ENCODE data around the gene NFATC4.

The NFATC4 gene

GRCh38 chr14:24390701-24391468, 22.9 kb downstream of the NFATC4 start:
- no peak for DNase-seq

DNA sequence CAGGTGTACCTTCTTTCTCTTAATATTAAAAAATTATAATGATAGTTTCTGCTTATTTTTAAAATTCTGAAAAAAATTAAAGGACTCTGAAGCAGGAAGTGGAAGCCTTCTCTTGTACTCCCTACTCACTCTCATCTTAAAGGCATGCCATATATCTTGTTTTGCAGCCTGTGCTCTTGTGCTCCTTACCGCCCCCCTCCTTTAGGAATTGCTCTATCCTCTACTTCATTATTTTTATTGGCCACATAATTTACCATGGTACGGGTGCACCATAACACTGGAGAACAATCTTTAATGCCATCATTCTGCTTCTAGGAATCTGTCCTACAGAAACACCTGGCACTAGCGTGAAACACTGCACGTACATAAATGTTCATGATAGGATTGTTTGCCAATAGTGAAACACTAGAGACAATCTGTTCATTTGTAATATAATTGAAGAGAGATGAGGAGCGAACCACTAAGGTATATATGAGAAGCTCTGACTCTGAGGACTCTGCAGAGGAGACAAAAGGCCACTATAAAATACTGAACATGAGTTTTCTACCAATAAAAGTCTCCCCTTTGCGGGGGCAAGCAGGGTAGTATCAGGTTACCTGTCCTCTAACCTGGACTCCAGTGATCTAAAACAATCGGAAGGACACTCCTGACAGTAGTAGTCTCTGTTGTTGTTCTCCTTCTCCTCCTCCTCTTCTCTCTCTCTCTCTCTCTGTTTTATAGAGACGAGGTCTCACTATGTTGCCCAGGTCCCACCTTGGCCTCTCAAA, 24.5 kb downstream of the NFATC4 start:
- DNase-seq = no peak

- peak; percentile 23 for DNase-seq
These were observed 26.3 kb downstream of the NFATC4 start for GRCh38 chr14:24394275-24394674.

DNA sequence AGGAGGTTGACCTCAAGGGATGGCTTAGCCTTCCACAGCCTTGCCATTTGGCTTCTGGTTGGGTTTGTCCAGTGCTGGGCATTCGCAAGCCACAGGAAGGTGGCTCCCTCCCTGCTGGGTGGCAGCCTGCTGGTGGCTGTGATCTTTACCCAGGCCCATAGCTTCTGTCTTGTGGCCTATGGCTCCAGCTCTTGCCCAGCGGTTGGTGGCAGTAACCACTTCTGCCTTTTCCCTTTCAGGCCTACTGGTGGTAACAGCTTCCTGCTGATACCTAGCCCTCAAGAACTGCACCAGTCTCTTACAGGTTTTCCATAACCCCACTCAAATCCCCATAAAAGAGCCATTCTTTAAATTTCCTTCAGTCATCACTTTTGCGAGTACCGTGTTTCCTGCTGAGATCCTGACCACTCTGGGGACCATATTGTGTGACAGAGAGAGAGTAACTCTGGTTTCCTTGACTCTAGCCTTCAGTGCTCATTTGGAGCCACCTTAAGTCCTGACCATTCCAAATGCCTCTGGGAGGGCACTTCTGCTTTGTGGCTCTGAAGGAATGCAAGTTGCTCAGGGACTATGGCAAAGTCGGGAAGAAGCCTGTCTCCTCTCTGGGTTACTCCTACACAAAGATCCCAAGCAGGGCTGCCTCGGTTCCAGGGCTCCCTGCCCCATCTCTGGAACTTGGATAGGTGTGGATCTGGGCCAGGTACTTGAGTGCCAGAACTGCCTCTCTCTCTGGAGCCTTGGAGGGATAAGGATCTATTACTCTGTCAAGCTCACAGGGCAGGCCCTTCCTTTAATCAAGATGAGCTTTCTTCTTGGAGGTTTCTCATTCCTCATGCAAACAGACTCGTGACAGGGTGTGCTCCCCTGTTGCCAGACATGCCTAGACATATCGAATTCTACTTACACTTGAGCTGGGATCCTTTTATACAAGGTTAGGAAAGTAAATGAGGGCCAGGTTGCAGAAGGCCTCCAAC, 27.9 kb downstream of the NFATC4 start:
- DNase-seq = no peak

DNA sequence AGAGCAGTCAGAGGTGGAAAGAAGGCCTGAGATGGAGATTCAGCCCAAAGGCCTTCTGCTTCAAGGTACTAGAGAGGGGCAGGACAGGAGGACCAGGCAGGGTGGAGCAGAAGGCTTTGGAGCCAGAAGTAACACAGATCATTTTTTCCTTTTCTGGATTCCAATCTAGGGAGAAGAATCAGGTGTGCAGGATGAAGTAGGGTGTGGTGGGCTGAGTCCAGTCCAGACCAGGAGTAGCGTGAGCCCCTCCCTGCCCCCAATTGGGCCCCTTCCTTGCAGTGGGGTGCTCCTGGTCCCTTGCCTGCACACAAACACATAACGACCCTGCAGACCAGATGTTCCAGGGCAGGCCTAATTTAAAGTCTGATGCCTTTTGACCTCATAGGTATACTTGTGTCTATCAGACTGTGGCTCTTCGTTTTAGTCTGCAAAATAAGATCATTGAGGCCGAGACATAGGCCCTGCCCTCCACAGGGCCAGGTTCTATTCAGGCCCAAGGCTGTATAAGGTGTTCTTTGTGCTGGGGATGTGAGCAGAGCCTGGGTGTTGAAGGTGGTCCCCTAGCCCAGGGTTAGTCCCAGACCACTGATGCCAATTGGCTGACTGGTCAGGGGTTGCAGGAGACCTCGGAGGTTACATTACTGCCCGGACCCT, 29.8 kb downstream of the NFATC4 start:
- no peak for DNase-seq

DNA sequence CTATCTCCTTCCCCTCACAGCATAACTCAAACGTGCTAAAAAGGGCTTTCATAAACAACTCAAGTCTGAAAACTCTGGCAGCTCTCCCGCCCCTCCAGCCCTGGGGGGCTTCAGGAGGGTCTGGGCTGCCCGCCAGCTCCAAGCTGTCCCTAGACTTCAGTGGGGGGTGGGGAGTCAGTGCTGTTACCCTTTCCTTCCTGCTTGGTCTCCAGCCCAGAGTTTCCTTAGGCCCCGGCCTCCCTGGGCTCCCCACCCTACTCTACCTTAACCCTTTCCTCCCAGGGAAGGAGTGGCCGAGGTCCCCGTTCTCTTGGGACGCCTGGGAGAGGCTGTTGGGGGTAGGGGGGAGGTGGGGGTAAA, 30.3 kb downstream of the NFATC4 start:
- no peak for DNase-seq

DNA sequence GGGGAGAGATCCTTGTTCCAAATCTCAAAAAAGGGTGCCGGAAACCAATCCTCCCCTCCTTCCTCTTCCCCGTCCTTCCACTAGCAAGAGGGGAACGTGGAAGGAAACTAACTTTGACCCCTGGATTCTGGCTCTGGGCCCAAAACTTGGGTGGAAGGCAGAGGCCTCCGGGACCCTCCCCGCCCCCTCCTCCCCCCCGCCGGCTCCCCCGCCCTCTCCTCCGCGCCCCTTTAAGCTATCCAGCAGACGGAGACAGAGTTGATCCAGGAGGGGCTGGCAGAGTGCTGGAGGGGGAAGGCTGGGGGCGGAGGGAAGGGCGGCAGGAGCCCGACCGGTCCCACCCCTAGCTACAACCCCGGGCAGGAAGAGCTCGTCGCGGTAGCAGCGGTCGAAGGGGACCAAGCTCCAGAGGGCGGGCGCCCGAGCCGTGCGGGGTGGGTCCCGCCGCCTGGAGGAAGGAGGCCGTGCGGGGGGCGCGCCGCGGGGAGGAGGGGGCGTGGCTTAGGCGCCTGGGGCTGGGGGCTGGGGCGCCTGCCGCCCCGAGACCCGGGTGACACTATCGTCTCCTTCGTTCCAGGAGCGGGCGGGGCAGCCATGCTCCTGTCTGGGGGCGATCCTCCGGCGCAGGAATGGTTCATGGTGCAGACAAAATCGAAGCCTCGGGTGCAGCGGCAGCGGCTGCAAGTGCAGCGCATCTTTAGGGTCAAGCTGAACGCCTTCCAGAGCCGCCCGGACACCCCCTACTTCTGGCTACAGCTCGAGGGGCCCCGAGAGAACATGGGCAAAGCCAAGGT, 30.9 kb downstream of the NFATC4 start, which contains the start of gene NYNRIN:
TSS of gene NYNRIN (plus strand) at position 351 of the 794 bp plus-strand sequence. CDS start at position 595, 244 bp downstream.
- DNase-seq = peak; percentile 57

DNA sequence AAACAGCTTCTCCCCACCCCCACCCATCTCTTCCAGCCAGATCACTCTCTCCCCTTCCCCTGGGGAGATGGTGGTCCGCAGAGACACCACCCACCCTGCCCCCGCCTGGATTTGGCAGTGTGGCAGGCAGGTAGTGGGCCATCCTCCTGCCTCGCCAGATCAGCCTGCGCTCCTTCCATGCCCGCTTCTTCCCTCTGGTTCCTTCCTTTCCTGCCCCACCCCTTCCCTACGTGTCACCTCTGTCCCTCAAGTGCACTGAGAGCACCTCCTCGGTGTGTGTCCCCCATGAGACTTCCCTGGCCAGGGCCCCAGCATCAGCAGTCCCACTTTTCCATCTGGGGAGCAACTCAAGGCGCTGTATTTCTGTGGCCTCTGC, 31.5 kb downstream of the NFATC4 start:
- no peak for DNase-seq

- no peak for DNase-seq
These were observed 32.2 kb downstream of the NFATC4 start for GRCh38 chr14:24399999-24400718.

GRCh38 chr14:24401810-24402702, 34.1 kb downstream of the NFATC4 start:
- DNase-seq = no peak

- no peak for DNase-seq
These were observed 35.5 kb downstream of the NFATC4 start for GRCh38 chr14:24403294-24403998.

DNA sequence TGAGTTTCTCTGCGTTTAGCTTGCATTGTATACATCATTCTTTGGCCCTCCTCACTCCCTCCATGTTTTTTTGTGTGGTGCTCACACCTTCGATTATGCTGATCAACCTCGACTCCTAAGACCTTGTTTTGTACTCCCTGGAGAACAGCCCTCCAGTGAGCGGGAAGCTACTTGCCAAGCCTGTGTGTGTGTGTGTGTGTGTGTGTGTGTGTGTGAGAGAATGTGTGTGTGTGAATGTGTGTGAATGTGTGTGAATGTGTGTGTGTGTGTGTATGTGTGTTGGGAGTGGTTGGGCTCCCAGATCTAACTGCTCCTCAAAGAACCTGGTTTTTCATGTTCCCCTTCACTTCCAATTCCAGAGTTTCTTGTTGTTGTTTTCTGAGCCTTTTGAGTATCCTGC, 36.8 kb downstream of the NFATC4 start:
- DNase-seq = no peak

DNA sequence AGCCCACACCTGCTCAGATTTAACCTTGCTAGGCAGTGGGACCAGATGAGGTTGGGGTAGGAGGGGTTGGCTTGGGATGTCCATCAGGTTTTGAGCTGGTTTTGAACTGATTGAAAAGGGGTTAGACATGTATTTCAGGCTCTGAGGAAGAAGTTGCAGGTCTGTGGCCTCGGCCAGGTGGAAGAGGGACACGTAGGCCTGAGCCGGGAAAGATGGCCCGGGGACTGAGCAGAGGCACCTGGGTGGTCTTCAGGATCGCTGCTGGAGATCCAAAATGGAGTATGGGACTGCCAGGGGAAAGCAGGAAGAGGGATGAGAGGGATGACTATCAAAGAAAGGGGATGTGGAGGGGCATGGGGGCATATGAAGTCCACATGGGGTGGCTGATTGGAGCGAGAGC, 38.4 kb downstream of the NFATC4 start:
- DNase-seq = no peak

- no peak for DNase-seq
These were observed 39.8 kb downstream of the NFATC4 start for GRCh38 chr14:24407608-24408325.

DNA sequence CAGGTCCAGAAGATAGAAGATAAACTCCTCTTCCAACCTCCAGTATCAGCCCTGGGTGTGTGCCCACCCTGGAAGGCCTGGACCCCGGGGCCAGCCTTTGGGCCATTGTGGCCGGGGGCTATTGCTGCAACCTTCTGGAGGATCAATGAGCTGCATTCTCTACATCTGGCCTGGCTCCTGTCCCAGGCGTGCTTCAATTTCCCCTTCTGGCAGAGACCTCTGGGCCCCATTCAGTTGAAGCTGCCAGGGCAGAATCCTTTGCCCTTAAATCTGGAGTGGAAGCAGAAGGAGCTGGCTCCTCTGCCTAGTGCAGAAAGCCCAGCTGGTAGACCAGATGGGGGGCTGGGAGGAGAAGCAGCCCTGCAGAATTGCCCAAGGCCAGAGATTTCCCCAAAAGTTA, 40.8 kb downstream of the NFATC4 start:
- DNase-seq = no peak

GRCh38 chr14:24409192-24409591, 41.2 kb downstream of the NFATC4 start:
- no peak for DNase-seq

GRCh38 chr14:24409956-24410355, 42.0 kb downstream of the NFATC4 start:
- no peak for DNase-seq
